Activated CD4-positive, alpha-beta T cell treated with anti-CD3 and anti-CD28 coated beads, Interleukin-2, amount 10 ng/mL, durations not matched to agents 24 days and 14 days (primary cell): ENCODE data around the gene ALDH1L1. TPM values are rescaled to one million over a fixed set of nuclear protein-coding genes. Genes with fewer than 3 reads are reported as not detected.

Experiments
- DNase-seq: peaks from one replicate; pipeline ENCODE4 v3.0.0; 2022
- H3K27ac Mint-ChIP-seq: one replicate; pipeline ENCODE4 v1.8.0; 2022; ENCODE audit warnings: mild to moderate bottlenecking, mixed read lengths
- H3K27me3 Mint-ChIP-seq: one replicate; pipeline ENCODE4 v1.8.0; 2022; ENCODE audit warnings: mixed read lengths
- H3K36me3 Mint-ChIP-seq: one replicate; pipeline ENCODE4 v1.8.0; 2022; ENCODE audit warnings: low read depth, mild to moderate bottlenecking, mixed read lengths
- H3K4me1 Mint-ChIP-seq: one replicate; pipeline ENCODE4 v1.8.0; 2021; ENCODE audit warnings: mixed read lengths
- H3K4me3 Mint-ChIP-seq: one replicate; pipeline ENCODE4 v1.8.0; 2022; ENCODE audit warnings: mild to moderate bottlenecking, moderate library complexity, mixed read lengths
- H3K9me3 Mint-ChIP-seq: one replicate; pipeline ENCODE4 v1.8.0; 2021; ENCODE audit warnings: mixed read lengths
- intact Hi-C: fragments of 100-400 bp; cut with micrococcal nuclease; formaldehyde crosslinking; loops from one replicate; pipeline ENCODE4 v1.15.1; 2023
- total RNA-seq: library from RNA; stranded (reverse); gene quantifications from 2 replicates; pipeline ENCODE4 v1.2.3, GENCODE V29; 2022

ALDH1L1 gene
- total RNA-seq, 1 donor from 2014 or later = not detected

- no peaks in the 10 kb centered on the region for H3K9me3 Mint-ChIP-seq
- no peak overlapping the region for H3K27ac Mint-ChIP-seq
These were observed 34.4 kb downstream of the ALDH1L1 start for GRCh38 chr3:126146034-126146433.

GRCh38 chr3:126142652-126143051 is 37.7 kb downstream of the ALDH1L1 start:
- intact Hi-C loops = no loop called here
- H3K9me3 Mint-ChIP-seq = no peaks in the 10 kb centered on the region
- H3K4me1 Mint-ChIP-seq = no peaks in the 10 kb centered on the region
- no peak overlapping the region for H3K4me3 Mint-ChIP-seq
- H3K27ac Mint-ChIP-seq = no peak overlapping the region
- no peak for DNase-seq
- peaks cover 44% of the 10 kb centered on the region for H3K27me3 Mint-ChIP-seq
- no peaks in the 10 kb centered on the region for H3K36me3 Mint-ChIP-seq

More at GRCh38 chr3:126146034-126146433, 34.4 kb downstream of the ALDH1L1 start:
- intact Hi-C loops = no loop called here
- peak; percentile 42 for DNase-seq
- no peak overlapping the region for H3K4me3 Mint-ChIP-seq
- H3K4me1 Mint-ChIP-seq = no peaks in the 10 kb centered on the region
- H3K27me3 Mint-ChIP-seq = peaks cover 28% of the 10 kb centered on the region
- H3K36me3 Mint-ChIP-seq = no peaks in the 10 kb centered on the region

- Mint-ChIP-seq H3K4me3 (no peak overlapping the region), H3K27ac (no peak overlapping the region), H3K27me3 (peaks cover 29% of the 10 kb centered on the region), H3K9me3 (no peaks in the 10 kb centered on the region), H3K36me3 (no peaks in the 10 kb centered on the region), H3K4me1 (no peaks in the 10 kb centered on the region)
- DNase-seq = no peak
- intact Hi-C loops = no loop called here
These were observed 42.8 kb downstream of the ALDH1L1 start for GRCh38 chr3:126137490-126138130.

GRCh38 chr3:126136428-126137220 is 43.8 kb downstream of the ALDH1L1 start:
- no peak for DNase-seq
- H3K36me3 Mint-ChIP-seq = no peaks in the 10 kb centered on the region
- no peaks in the 10 kb centered on the region for H3K4me1 Mint-ChIP-seq
- peaks cover 20% of the 10 kb centered on the region for H3K27me3 Mint-ChIP-seq
- H3K27ac Mint-ChIP-seq = no peak overlapping the region
- intact Hi-C loops = no loop called here
- no peak overlapping the region for H3K4me3 Mint-ChIP-seq
- no peaks in the 10 kb centered on the region for H3K9me3 Mint-ChIP-seq

GRCh38 chr3:126135406-126136076 is 44.8 kb downstream of the ALDH1L1 start:
- Mint-ChIP-seq H3K27ac (no peak overlapping the region), H3K27me3 (peaks cover 11% of the 10 kb centered on the region), H3K4me1 (no peaks in the 10 kb centered on the region), H3K4me3 (no peak overlapping the region), H3K9me3 (no peaks in the 10 kb centered on the region), H3K36me3 (no peaks in the 10 kb centered on the region)
- intact Hi-C loops = no loop called here
- no peak for DNase-seq

- no peak overlapping the region for H3K4me3 Mint-ChIP-seq
- H3K27me3 Mint-ChIP-seq = peaks cover 11% of the 10 kb centered on the region
- intact Hi-C loops = no loop called here
- no peak for DNase-seq
- no peak overlapping the region for H3K27ac Mint-ChIP-seq
- no peaks in the 10 kb centered on the region for H3K9me3 Mint-ChIP-seq
- no peaks in the 10 kb centered on the region for H3K4me1 Mint-ChIP-seq
- no peaks in the 10 kb centered on the region for H3K36me3 Mint-ChIP-seq
These were observed 45.3 kb downstream of the ALDH1L1 start for GRCh38 chr3:126135071-126135405.

- Mint-ChIP-seq H3K36me3 (no peaks in the 10 kb centered on the region), H3K4me3 (no peak overlapping the region), H3K27me3 (peaks cover 5% of the 10 kb centered on the region), H3K27ac (no peak overlapping the region), H3K4me1 (no peaks in the 10 kb centered on the region), H3K9me3 (no peaks in the 10 kb centered on the region)
- intact Hi-C loops = no loop called here
- peak; percentile 81 for DNase-seq
These were observed 46.0 kb downstream of the ALDH1L1 start for GRCh38 chr3:126134219-126134975.

GRCh38 chr3:126133606-126134005 is 46.8 kb downstream of the ALDH1L1 start:
- Mint-ChIP-seq H3K9me3 (no peaks in the 10 kb centered on the region), H3K27ac (no peak overlapping the region), H3K36me3 (no peaks in the 10 kb centered on the region), H3K27me3 (peaks cover 2% of the 10 kb centered on the region), H3K4me1 (no peaks in the 10 kb centered on the region), H3K4me3 (no peak overlapping the region)
- DNase-seq = no peak
- intact Hi-C loops = no loop called here

- DNase-seq = no peak
- H3K27me3 Mint-ChIP-seq = no peaks in the 10 kb centered on the region
- H3K9me3 Mint-ChIP-seq = no peaks in the 10 kb centered on the region
- intact Hi-C loops = no loop called here
- no peaks in the 10 kb centered on the region for H3K36me3 Mint-ChIP-seq
- no peak overlapping the region for H3K4me3 Mint-ChIP-seq
- H3K27ac Mint-ChIP-seq = no peak overlapping the region
- H3K4me1 Mint-ChIP-seq = no peaks in the 10 kb centered on the region
These were observed 47.5 kb downstream of the ALDH1L1 start for GRCh38 chr3:126132751-126133511.

- intact Hi-C loops = no loop called here
- no peak overlapping the region for H3K27ac Mint-ChIP-seq
- H3K4me3 Mint-ChIP-seq = no peak overlapping the region
- no peaks in the 10 kb centered on the region for H3K36me3 Mint-ChIP-seq
- no peak for DNase-seq
- no peaks in the 10 kb centered on the region for H3K27me3 Mint-ChIP-seq
- no peaks in the 10 kb centered on the region for H3K9me3 Mint-ChIP-seq
- H3K4me1 Mint-ChIP-seq = no peaks in the 10 kb centered on the region
These were observed 48.3 kb downstream of the ALDH1L1 start for GRCh38 chr3:126131881-126132750.

GRCh38 chr3:126130981-126131745 is 49.2 kb downstream of the ALDH1L1 start:
- H3K27me3 Mint-ChIP-seq = no peaks in the 10 kb centered on the region
- no peak overlapping the region for H3K4me3 Mint-ChIP-seq
- no peak overlapping the region for H3K27ac Mint-ChIP-seq
- DNase-seq = no peak
- intact Hi-C loops = no loop called here
- H3K4me1 Mint-ChIP-seq = no peaks in the 10 kb centered on the region
- no peaks in the 10 kb centered on the region for H3K36me3 Mint-ChIP-seq
- H3K9me3 Mint-ChIP-seq = no peaks in the 10 kb centered on the region
